RWPE2 (cell line): ENCODE data around the gene DNASE1L1.
A peak's percentile ranks its signal among the peaks of the same experiment; 100 is the strongest.
"Not testable (repeated sequence)": the region's sequence is repeated elsewhere in the genome, so short reads cannot be mapped to it uniquely, and the experiment has no call there.

Experiments used
- ATAC-seq: fragments of 200-7000 bp; cut with Tn5 transposase; 3 replicates; pipeline ENCODE4 v1.9.1; 2021; ENCODE audit warnings: low read depth
- DNase-seq: peaks from one replicate; pipeline ENCODE4 v3.0.0-alpha.2; 2020; ENCODE audit warnings: low spot score
- H3K27ac ChIP-seq: fragments of 450-650 bp; 2 replicates; pipeline ENCODE4 v1.5.1; 2017; ENCODE audit warnings: mild to moderate bottlenecking; ENCODE audit not compliant: poor library complexity, severe bottlenecking
- H3K27me3 ChIP-seq: fragments of 250-450 bp; sonication (Bioruptor Pico); 2 replicates; pipeline ENCODE4 v1.5.1; 2021; ENCODE audit warnings: mild to moderate bottlenecking, moderate library complexity; ENCODE audit not compliant: insufficient read depth, poor library complexity, severe bottlenecking
- H3K36me3 ChIP-seq: fragments of 250-450 bp; sonication (Bioruptor Pico); 2 replicates; pipeline ENCODE4 v1.5.1; 2020; ENCODE audit warnings: low read depth, mild to moderate bottlenecking, moderate library complexity
- H3K4me1 ChIP-seq: fragments of 250-450 bp; sonication (Bioruptor Pico); 2 replicates; pipeline ENCODE4 v1.5.1; 2021; ENCODE audit warnings: mild to moderate bottlenecking, moderate library complexity; ENCODE audit not compliant: insufficient read depth, poor library complexity, severe bottlenecking
- H3K4me3 ChIP-seq: fragments of 250-450 bp; sonication (Bioruptor Pico); 2 replicates; pipeline ENCODE4 v1.5.1; 2021; ENCODE audit warnings: mild to moderate bottlenecking, moderate library complexity; ENCODE audit not compliant: severe bottlenecking
- H3K9me3 ChIP-seq: fragments of 250-450 bp; sonication (Bioruptor Pico); 2 replicates; pipeline ENCODE4 v1.5.1; 2021; ENCODE audit warnings: mild to moderate bottlenecking, moderate library complexity; ENCODE audit not compliant: severe bottlenecking
- TF ChIP-seq, protein P1 (sequence below): fragments of 450-650 bp; IDR thresholded peaks from one replicate; pipeline ENCODE4 v1.5.1; 2017; ENCODE audit warnings: mild to moderate bottlenecking, moderate library complexity; ENCODE audit not compliant: poor library complexity, severe bottlenecking

Gene DNASE1L1

DNA sequence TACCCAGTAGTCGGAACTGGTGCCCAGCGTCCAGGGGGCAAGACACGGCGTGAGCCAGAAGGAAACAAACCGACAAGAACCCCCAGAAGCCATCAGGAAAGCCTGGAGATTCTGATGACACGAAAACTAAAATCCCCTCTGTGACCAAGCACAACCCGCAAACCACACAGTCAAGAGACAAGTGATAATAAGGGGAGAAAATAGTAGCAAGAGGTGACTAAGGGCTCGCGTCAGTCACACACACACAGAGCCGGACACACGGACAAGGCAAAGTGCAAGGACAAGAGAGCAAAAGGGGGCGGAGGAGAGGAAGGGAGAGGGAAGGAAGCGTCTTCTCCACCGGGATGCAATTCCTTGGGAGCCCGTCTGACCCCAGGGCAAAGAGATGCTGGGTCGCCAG, 20.4 kb downstream of the DNASE1L1 start:
- not testable (repeated sequence) for DNase-seq, H3K27me3 ChIP-seq, ATAC-seq, H3K4me1 ChIP-seq, H3K27ac ChIP-seq, H3K4me3 ChIP-seq, H3K36me3 ChIP-seq, H3K9me3 ChIP-seq

DNA sequence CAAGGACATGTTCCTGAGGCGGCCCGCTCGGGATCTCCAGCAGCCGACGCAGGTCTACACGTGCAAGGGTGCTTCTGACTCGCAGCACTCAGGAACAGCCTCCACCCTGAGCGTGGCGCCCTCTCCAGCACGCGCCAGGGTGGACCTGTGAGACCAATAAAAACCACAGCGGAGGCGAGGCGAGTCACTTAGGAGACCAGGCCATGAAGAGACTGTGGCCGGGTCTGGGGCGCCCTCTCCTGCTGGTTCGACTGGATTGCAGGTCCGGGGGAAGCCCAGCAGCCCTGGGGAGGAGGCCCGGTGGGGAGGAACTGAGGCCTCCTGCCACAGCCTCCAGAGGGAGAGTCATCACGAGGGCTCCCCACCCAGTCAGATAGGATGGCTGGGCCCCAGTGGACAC, 21.0 kb downstream of the DNASE1L1 start:
- DNase-seq, H3K4me3 ChIP-seq, H3K4me1 ChIP-seq, H3K27ac ChIP-seq, H3K9me3 ChIP-seq, H3K27me3 ChIP-seq, H3K36me3 ChIP-seq: not testable (repeated sequence)
- ATAC-seq = peak; percentile 3; the same call in 1 of the 3 replicates

DNA sequence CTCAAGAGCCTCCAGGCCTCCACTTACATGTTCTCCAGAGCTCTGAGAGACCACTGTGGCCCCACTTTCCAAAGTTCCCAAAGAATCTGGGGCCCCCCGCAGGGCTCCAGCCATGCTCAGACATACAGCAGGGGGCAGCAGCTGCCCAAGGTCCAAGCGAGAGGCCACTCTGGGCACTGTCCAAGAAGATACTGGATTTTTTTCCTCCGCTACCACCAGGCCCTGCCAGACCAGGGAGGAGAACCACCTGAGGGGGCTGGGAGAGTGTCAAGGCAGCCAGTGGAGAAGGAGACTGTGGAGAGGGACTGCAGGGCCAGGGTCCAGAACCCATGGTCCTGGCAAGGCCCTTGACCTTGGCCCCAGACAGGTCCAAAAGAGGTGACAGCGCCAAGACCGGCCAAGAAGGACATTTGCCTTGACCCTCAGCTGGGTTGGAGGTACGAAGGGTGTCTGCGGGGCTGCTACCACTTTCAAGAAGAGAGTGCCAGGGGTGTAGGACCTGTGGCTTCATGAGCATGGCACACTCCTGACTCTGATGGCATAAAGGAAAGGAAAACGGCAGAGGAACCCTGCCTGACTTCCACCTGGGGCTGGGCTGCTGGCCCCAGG, 24.7 kb downstream of the DNASE1L1 start:
- Histone ChIP-seq H3K4me3 (no peak overlapping the region), H3K9me3 (no peaks in the 10 kb centered on the region), H3K36me3 (peaks cover 24% of the 10 kb centered on the region), H3K4me1 (peaks cover 8% of the 10 kb centered on the region), H3K27me3 (no peaks in the 10 kb centered on the region), H3K27ac (no peak overlapping the region)
- TF ChIP-seq, protein P1, sequence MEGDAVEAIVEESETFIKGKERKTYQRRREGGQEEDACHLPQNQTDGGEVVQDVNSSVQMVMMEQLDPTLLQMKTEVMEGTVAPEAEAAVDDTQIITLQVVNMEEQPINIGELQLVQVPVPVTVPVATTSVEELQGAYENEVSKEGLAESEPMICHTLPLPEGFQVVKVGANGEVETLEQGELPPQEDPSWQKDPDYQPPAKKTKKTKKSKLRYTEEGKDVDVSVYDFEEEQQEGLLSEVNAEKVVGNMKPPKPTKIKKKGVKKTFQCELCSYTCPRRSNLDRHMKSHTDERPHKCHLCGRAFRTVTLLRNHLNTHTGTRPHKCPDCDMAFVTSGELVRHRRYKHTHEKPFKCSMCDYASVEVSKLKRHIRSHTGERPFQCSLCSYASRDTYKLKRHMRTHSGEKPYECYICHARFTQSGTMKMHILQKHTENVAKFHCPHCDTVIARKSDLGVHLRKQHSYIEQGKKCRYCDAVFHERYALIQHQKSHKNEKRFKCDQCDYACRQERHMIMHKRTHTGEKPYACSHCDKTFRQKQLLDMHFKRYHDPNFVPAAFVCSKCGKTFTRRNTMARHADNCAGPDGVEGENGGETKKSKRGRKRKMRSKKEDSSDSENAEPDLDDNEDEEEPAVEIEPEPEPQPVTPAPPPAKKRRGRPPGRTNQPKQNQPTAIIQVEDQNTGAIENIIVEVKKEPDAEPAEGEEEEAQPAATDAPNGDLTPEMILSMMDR = no peak
- DNase-seq (no peak), ATAC-seq (no peak)

DNA sequence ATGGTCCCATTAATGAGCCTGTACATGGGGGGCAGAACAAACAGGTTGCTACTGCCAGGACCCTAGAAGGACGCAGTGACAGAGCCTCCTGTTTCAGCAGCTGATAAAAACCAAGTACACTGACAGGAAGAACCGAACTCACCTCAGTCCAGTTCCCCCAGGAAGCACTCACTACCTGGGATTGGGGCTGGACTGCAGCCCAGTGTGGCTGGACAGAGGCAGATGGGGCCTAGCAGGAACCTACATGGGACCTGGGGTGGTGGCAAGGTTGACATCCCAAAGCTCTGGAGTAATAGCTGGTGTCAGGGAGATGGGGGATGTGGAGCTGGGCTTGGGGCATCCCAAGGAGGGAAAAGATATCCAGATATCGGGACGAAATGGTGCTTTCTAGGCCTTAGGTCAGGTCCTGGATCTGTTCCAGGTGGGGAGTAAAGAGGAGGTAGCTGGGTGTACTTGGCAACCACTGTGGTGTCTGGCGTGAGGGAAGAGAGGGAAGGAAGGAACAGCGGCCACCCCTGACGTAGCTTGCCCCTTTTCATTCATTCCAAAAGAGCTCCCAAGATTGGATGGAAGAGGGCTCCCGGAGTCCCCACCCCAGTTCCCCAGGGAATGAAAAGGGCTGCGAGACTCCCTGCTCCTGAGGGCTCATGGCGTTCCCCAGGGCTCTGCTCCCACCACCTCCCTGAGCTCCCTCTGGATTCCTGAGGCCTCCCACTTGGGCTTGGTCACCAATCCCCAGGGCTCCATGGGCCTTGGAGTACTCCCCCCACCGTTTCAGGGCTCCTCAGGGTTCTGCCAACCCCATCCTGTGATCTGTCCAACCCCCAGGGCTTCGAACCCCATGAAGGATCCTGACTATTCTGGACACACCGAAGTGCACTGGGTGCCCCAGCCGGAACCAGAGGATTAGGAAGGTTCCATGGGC, 25.4 kb downstream of the DNASE1L1 start:
- Histone ChIP-seq H3K27me3 (no peaks in the 10 kb centered on the region), H3K36me3 (peaks cover 24% of the 10 kb centered on the region), H3K27ac (peak overlapping the region; percentile 3), H3K4me3 (no peak overlapping the region), H3K4me1 (peaks cover 8% of the 10 kb centered on the region), H3K9me3 (no peaks in the 10 kb centered on the region)
- TF ChIP-seq, protein P1 = no peak
- ATAC-seq (no peak), DNase-seq (no peak)

DNA sequence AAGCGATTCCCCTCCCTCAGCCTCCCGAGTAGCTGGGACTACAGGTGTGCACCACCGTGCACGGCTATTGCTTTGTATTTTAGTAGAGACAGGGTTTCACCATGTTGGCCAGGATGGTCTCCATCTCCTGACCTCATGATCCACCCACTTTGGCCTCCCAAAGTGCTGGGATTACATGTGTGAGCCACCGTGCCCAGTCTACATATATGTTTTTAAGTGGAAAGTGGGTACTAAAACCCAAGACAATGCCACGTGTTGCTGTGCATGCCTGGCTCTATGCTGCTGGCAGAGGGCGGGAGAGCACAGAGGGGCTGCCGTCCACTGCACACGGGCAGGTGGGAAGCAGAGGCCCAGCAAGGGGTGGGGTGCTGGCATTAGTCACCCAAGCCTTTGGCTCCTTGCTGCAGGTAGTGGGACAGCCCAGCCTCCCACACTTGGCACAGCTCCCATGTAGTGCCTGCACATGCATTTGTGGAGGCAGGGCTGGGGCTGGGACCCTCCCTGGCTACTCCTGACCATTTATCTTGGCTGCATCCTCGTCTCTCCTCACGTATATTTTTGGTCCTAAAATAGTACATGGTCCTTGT, 26.5 kb downstream of the DNASE1L1 start:
- DNase-seq (peak; percentile 58), ATAC-seq (no peak)
- Histone ChIP-seq H3K27ac (peak overlapping the region; percentile 3), H3K4me3 (no peak overlapping the region), H3K27me3 (no peaks in the 10 kb centered on the region), H3K9me3 (no peaks in the 10 kb centered on the region), H3K4me1 (peaks cover 8% of the 10 kb centered on the region), H3K36me3 (peaks cover 24% of the 10 kb centered on the region)
- TF ChIP-seq, protein P1 = no peak
